Panc1 (cell line): ENCODE results near the gene KLK8. TPM values are rescaled to one million over a fixed set of nuclear protein-coding genes. Genes with fewer than 3 reads are reported as not detected.
"Not testable (repeated sequence)": the region's sequence is repeated elsewhere in the genome, so short reads cannot be mapped to it uniquely, and the experiment has no call there.

ENCODE experiments used
- ATAC-seq: fragments of 200-7000 bp; cut with Tn5 transposase; 2 replicates; pipeline ENCODE4 v1.9.1; 2020; ENCODE audit warnings: mild to moderate bottlenecking, moderate library complexity
- BruUV-seq: library from RNA; stranded (reverse); fragments of 400-500 nt; replicated peaks from 2 replicates; lab custom pipeline; 2021; lab: Mats Ljungman, UMichigan
- CTCF ChIA-PET: fragments of 300-600 bp; sonication (Branson Sonifier 250); formaldehyde crosslinking; loops from one replicate; lab custom pipeline; 2022; ENCODE audit warnings: antibody characterized with exemption; lab: Charles Lee
- POLR2A ChIA-PET: fragments of 300-600 bp; sonication (Branson Sonifier 250); formaldehyde crosslinking; loops from one replicate; lab custom pipeline; 2022; ENCODE audit warnings: antibody characterized with exemption; lab: Charles Lee
- DNase-seq: peaks from one replicate; pipeline ENCODE4 v3.0.0-alpha.2; 2010; ENCODE audit warnings: low read depth, low spot score
- H3K27ac ChIP-seq: 2 replicates; pipeline ENCODE4 v1.5.1; 2011; ENCODE audit warnings: mild to moderate bottlenecking, low read length, inconsistent platforms
- H3K27me3 ChIP-seq: fragments of 200-500 bp; sonication (Bioruptor generic); 2 replicates; pipeline ENCODE4 v1.6.0; 2014; ENCODE audit warnings: low read length, inconsistent platforms; ENCODE audit not compliant: control insufficient read depth, insufficient read depth
- H3K36me3 ChIP-seq: fragments of 200-500 bp; sonication (Bioruptor generic); 2 replicates; pipeline ENCODE4 v1.5.1; 2014; ENCODE audit warnings: inconsistent platforms, mild to moderate bottlenecking, low read length, moderate library complexity; ENCODE audit not compliant: control insufficient read depth, insufficient read depth
- H3K4me1 ChIP-seq: 2 replicates; pipeline ENCODE4 v1.5.1; 2011; ENCODE audit warnings: inconsistent platforms, mild to moderate bottlenecking, low read length, moderate library complexity; ENCODE audit not compliant: control insufficient read depth, insufficient read depth
- H3K4me3 ChIP-seq, 2 experiments: 2 replicates each; pipeline ENCODE4 v1.5.1; 2011 to 2012; ENCODE audit warnings: low read depth in 2 of 2, low read length in 2 of 2, mild to moderate bottlenecking in 2 of 2, inconsistent platforms in 1 of 2, moderate library complexity in 1 of 2
- H3K9me3 ChIP-seq: fragments of 200-500 bp; sonication (Bioruptor generic); 2 replicates; pipeline ENCODE4 v1.5.1; 2014; ENCODE audit warnings: low read depth, mild to moderate bottlenecking, inconsistent platforms, low read length, moderate library complexity; ENCODE audit not compliant: control insufficient read depth, insufficient read depth
- CTCF ChIP-seq: fragments of 450-650 bp; IDR thresholded peaks from 2 replicates; pipeline ENCODE4 v1.5.1; 2017; ENCODE audit warnings: mild to moderate bottlenecking
- POLR2AphosphoS5 ChIP-seq: IDR thresholded peaks from 2 replicates; pipeline ENCODE4 v1.6.1; 2012; ENCODE audit warnings: mild to moderate bottlenecking, low read depth, low read length, moderate library complexity
- SIN3A ChIP-seq: IDR thresholded peaks from 2 replicates; pipeline ENCODE4 v1.6.1; 2012; ENCODE audit warnings: low read depth, mild to moderate bottlenecking, low read length, moderate library complexity, borderline replicate concordance; ENCODE audit not compliant: insufficient read depth
- TCF7L2 ChIP-seq: IDR thresholded peaks from 2 replicates; pipeline ENCODE4 v1.6.1; 2011; ENCODE audit warnings: mild to moderate bottlenecking, low read depth, low read length, inconsistent platforms
- in situ Hi-C: cut with HindIII; loops from 2 replicates; pipeline ENCODE4 v1.10.0; 2016; ENCODE audit warnings: low sequenced_read_pairs, low pct_unique_long_range_greater_than_20kb
- intact Hi-C: fragments of 100-400 bp; cut with micrococcal nuclease; formaldehyde crosslinking; loops from one replicate; pipeline ENCODE4 v1.10.0; 2022; ENCODE audit not compliant: unreplicated experiment
- total RNA-seq: library from RNA; stranded (reverse); gene quantifications from one replicate; pipeline ENCODE4 v1.2.1, GENCODE V29; 2021; ENCODE audit not compliant: unreplicated experiment
- TF ChIP-seq, protein P1 (sequence below), 2 experiments: IDR thresholded peaks; 2 replicates each; pipeline ENCODE4 v1.6.1; 2011 to 2012; ENCODE audit warnings: low read depth in 2 of 2, control low read depth in 1 of 2, low read length in 1 of 2, mild to moderate bottlenecking in 1 of 2, moderate library complexity in 1 of 2; ENCODE audit not compliant: insufficient read depth in 1 of 2

KLK8 gene
- total RNA-seq, 1 experiment from 2014 or later: not detected

DNA sequence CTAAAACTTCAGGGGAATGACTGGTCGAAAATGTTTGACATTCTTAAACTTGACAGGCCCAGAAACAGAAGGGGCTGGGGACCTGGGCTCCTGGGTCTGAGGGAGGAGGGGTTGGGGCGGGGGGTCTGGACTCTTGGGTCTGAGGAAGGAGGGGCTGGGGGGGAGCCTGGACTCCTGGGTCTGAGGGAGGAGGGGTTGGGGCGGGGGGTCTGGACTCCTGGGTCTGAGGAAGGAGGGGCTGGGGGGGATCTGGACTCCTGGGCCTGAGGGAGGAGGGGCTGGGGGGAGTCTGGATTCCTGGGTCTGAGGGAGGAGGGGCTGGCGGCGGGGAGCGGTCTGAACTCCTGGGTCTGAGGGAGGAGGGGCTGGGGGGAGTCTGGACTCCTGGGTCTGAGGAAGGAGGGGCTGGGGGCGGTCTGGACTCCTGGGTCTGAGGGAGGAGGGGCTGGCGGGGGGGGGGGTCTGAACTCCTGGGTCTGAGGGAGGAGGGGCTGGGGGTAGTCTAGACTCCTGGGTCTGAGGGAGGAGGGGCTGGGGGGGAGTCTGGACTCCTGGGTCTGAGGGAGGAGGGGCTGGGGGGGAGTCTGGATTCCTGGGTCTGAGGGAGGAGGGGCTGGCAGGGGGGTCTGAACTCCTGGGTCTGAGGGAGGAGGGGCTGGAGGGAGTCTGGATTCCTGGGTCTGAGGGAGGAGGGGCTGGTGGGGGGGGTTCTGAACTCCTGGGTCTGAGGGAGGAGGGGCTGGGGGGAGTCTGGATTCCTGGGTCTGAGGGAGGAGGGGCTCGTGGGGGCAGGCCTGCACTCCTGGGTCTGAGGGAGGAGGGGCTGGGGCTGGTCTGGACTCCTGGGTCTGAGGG, 26.5 kb downstream of the KLK8 start:
- no TSS peak for BruUV-seq
- ATAC-seq: no peak
- intact Hi-C loops (no loop called here), in situ Hi-C loops (no loop called here)
- Histone ChIP-seq H3K4me3 (no peak overlapping the region), H3K27me3 (no peaks in the 10 kb centered on the region; the same call in 1 of the 2 replicates), H3K36me3 (no peaks in the 10 kb centered on the region), H3K27ac (no peak overlapping the region), H3K9me3 (no peaks in the 10 kb centered on the region), H3K4me1 (no peaks in the 10 kb centered on the region)
- TF ChIP-seq CTCF (no peak), TCF7L2 (no peak)
- POLR2A ChIA-PET: no interaction called here
- CTCF ChIA-PET: no interaction called here
- DNase-seq: no peak

- no peak for ATAC-seq
- CTCF ChIA-PET: interaction anchor here (0.6 kb wide), 1 partner anchor 258 kb away, joined by 3 read pairs; no protein-coding TSS in a partner anchor
These were observed 28.5 kb downstream of the KLK8 start for GRCh38 chr19:50972795-50973376.

DNA sequence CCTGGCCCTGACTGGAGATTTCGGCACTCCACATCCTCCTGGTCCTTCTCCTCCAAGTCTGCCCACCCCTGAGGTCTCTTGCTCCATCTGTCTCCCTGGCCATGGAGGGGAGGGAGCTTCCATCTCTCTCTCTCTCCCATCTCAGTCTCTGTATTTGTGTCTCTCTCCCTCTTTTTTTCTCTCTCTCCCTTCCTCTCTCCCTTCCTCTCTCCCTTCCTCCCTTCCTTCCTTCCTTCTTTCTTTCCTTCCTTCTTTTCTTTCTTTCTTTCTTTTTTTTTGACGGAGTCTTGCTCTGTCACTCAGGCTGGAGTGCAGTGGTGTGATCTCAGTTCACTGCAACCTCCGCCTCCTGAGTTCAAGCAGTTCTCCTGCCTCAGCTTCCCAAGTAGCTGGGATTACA, 31.6 kb downstream of the KLK8 start:
- H3K27ac ChIP-seq, DNase-seq, H3K4me3 ChIP-seq, BruUV-seq, in situ Hi-C loops, POLR2A ChIA-PET, intact Hi-C loops, H3K36me3 ChIP-seq, ATAC-seq, H3K9me3 ChIP-seq, H3K4me1 ChIP-seq, H3K27me3 ChIP-seq: not testable (repeated sequence)
- CTCF ChIA-PET: interaction anchor here (0.7 kb wide), 1 partner anchor 155 kb away, joined by 3 read pairs; no protein-coding TSS in a partner anchor

More at GRCh38 chr19:50972795-50973376, 28.5 kb downstream of the KLK8 start:
- Histone ChIP-seq H3K27me3 (no peaks in the 10 kb centered on the region; the same call in 1 of the 2 replicates), H3K27ac (no peak overlapping the region), H3K9me3 (no peaks in the 10 kb centered on the region), H3K4me3 (no peak overlapping the region), H3K4me1 (no peaks in the 10 kb centered on the region), H3K36me3 (no peaks in the 10 kb centered on the region)
- intact Hi-C loops (no loop called here), in situ Hi-C loops (no loop called here)
- TF ChIP-seq TCF7L2: no peak
- no peak for TF ChIP-seq POLR2AphosphoS5
- no peak for TF ChIP-seq CTCF
- TF ChIP-seq, protein P1, sequence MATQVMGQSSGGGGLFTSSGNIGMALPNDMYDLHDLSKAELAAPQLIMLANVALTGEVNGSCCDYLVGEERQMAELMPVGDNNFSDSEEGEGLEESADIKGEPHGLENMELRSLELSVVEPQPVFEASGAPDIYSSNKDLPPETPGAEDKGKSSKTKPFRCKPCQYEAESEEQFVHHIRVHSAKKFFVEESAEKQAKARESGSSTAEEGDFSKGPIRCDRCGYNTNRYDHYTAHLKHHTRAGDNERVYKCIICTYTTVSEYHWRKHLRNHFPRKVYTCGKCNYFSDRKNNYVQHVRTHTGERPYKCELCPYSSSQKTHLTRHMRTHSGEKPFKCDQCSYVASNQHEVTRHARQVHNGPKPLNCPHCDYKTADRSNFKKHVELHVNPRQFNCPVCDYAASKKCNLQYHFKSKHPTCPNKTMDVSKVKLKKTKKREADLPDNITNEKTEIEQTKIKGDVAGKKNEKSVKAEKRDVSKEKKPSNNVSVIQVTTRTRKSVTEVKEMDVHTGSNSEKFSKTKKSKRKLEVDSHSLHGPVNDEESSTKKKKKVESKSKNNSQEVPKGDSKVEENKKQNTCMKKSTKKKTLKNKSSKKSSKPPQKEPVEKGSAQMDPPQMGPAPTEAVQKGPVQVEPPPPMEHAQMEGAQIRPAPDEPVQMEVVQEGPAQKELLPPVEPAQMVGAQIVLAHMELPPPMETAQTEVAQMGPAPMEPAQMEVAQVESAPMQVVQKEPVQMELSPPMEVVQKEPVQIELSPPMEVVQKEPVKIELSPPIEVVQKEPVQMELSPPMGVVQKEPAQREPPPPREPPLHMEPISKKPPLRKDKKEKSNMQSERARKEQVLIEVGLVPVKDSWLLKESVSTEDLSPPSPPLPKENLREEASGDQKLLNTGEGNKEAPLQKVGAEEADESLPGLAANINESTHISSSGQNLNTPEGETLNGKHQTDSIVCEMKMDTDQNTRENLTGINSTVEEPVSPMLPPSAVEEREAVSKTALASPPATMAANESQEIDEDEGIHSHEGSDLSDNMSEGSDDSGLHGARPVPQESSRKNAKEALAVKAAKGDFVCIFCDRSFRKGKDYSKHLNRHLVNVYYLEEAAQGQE (IDR thresholded peaks at IDR 0.05; ENCODE audit: insufficient read depth in 1 of 2, low read depth in 2 of 2, low read length in 1 of 2): no peak
- no peak for TF ChIP-seq SIN3A
- no TSS peak for BruUV-seq
- no peak for DNase-seq
- POLR2A ChIA-PET: no interaction called here
